NCI-H510A (cell line): Measurements from ENCODE around the gene P2RY13.

Experiments used
- DNase-seq: peaks from one replicate; lab custom pipeline; 2025; lab: John Stamatoyannopoulos, UW

P2RY13 gene

DNA sequence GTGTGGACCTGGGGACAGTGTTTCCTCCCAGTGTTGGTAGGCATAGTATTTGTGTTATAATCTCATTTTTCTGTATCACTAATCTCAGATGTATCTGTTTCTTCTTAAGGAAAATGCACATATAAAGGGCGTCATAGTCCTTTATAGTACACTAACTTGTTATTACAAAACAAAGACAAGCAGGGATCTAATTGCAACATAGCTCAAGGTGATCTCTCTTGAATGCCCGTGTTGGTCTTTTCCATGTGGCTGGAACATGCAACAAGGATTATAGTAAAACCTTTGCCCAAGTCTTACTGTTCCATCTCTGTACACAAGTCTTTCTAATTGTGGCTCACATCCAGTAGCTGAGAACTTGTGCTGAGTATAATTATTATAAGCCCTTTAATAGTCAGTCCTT, 9.2 kb downstream of the P2RY13 start:
- DNase-seq: no peak

- DNase-seq: no peak
Measured at GRCh38 chr3:151319628-151320027, 9.7 kb downstream of the P2RY13 start.

DNA sequence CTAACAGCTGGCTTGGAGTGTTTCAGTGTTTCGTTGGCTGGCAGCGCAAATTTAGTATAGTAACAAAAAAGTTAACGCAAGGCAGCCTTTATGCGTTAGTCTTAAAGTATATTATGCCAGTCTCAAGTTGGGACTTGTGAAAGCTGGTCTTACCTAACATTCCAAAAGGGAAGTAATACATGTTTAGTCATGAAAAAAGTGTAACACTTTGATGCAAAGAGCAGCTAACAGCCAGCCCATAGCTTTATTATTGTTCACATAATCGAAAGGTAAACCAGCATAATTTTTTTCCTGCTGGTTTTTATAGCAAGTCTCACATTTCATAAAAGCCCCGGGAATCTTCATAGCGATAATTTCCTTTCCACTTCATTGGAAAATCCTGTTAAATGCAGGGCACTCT, 10.4 kb downstream of the P2RY13 start:
- DNase-seq: no peak

DNA sequence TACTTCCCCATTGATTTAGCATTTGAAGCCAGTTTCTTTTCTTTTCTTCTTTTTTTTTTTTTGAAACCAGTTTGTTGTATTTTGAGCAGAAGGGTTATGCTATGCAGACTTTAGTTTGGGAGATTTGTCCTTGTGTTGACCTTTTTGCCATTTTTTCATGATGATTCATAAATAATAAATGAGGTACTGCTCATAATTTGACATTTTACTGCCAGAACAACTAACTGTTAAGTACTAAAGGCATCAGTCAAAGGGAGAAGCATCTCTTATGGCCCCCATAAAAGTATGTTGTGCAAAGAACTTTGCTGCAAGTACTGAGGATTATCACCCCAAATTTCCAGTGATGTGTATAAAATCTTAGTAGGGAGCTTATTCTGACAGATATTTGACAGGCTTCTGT, 11.0 kb downstream of the P2RY13 start:
- DNase-seq: no peak

- DNase-seq: no peak
Measured at GRCh38 chr3:151316267-151316991, 12.9 kb downstream of the P2RY13 start, which contains the start of gene GPR87. Gene GPR87, minus strand, starts transcription at chr3:151316820. Its CDS starts 16,720 bp downstream, at chr3:151300100.

DNA sequence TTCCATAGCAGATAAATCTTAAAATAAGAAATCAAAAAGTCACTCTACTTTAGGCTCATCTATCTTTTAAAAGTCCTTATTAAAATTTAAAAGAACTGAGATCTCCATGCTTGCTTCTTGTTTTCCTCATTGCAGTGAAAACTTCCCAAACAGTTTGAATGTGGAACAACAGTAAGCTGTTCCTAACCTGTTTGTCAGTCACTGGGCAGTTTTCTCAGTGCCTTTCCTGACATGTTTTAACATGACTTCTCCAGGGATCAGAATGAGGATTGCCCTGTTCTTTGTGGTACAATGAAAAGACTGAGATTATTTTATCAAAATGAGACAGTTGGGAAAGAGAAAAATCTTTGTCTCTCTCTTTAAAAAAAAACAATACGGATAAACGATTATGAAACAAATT, 13.5 kb downstream of the P2RY13 start:
- DNase-seq: no peak

DNA sequence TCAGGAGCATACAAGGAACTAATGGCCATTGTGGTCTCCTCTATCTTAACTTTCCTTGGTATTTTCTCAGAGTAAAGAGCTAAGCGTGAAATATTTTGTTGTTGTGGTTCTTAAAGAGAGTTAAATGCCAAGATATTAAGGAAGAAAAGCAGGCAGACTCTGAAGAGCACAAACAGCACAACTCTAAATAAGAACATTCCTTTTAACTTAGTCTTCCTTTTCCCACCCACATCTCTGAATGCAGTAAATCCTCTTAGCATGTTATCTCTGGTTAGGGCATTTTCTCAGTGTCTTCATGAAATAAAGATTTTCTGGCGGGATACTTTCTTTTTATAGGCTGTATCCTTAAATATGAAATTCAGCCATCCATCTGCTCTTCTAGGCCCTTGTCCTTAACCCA, 14.2 kb downstream of the P2RY13 start:
- no peak for DNase-seq

DNA sequence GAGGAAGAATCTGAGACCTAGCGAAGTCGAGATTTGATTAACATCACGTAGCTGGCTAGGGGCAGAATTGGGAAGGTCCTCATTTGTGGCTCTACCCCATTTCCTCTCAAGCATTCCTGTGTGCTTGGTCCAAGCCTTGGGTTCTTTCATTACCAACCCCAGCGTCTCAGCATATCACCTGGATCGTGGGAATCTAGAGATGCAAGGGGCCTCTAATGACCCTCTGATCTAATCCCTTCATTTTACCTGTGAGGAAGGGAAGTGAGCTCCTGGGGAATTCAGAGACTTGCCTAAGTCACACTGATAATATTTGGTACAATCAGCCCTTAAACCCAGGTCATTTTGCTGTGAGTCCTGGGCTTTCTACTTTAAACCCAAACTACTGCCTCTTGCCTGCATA, 14.8 kb downstream of the P2RY13 start:
- DNase-seq: no peak

DNA sequence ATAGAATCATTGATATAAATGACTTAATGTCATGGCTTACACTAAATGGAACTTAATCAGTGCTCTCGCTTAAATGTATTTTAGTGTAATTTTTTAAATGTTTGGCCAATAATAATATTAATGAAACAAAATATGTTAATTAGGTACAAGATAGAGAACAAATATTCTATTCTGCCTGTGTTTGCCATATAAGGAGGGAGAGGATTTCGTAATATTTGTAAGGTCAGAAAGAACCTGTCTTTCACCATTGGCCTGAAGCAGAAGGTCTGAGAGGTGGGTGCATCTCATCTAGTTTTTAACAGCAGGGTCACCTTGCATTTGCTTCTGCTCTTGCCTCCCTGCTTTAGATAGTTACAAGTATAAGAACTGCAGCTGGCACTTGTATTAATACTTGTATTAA, 15.2 kb downstream of the P2RY13 start:
- no peak for DNase-seq

- no peak for DNase-seq
Measured at GRCh38 chr3:151312972-151313371, 16.4 kb downstream of the P2RY13 start.

DNA sequence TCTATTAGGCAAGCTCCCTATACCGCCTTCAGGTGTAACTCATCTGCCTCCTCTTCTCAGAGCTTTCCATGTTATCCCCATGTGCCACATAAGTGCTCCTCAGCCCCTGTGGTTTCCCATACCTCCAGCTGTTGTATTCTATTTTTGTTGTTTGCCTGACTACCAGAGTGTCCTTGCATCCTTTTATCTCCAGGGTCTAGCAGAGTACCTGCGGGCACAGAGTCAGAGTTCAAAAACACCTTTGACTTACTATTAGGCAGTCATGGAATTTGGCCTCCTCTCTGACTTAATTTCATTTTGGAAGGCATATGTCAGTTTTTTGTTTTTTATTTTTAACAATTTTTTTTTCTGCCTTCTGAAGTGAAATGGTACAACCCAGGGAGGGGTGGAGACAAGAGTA, 19.8 kb downstream of the P2RY13 start:
- no peak for DNase-seq

- no peak for DNase-seq
Measured at GRCh38 chr3:151307583-151308488, 21.5 kb downstream of the P2RY13 start.

DNA sequence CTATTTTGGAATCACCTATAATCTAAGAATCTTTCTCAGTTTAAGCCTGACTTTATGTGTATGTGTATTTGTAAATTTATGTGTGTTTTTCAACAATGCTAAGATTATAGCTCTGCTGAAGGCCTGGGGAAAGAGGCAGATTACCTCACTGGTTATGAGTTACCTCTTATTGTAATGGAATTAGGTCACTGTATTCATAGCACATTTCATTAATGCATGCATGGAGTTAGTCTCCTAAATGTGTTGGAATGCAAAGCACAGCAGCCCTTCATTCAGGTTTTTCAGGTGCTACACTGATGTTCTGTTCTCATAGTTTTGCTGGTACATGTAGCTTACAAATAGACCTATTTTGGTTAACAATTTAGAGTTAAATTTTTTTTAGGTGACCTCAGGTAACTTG, 22.2 kb downstream of the P2RY13 start:
- DNase-seq: no peak

- no peak for DNase-seq
Measured at GRCh38 chr3:151306168-151306810, 23.1 kb downstream of the P2RY13 start.

DNA sequence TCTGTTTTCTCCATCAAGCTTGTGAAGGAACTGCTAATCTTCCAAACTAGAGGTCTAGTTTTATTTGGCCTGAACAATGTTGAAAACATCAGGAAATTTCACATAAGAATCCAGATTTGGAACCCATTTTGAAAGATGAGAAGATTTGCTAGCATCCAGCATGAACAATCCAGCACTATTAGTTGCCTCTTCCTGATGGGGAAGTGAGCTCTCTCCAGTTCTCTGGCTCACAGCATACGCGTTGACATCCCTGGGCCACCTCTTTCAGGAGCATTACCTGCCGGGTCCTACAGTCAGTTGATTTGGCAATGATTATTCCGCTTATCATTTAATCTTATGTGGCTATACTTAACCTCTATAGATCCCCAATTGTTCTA, 23.6 kb downstream of the P2RY13 start:
- DNase-seq: no peak

DNA sequence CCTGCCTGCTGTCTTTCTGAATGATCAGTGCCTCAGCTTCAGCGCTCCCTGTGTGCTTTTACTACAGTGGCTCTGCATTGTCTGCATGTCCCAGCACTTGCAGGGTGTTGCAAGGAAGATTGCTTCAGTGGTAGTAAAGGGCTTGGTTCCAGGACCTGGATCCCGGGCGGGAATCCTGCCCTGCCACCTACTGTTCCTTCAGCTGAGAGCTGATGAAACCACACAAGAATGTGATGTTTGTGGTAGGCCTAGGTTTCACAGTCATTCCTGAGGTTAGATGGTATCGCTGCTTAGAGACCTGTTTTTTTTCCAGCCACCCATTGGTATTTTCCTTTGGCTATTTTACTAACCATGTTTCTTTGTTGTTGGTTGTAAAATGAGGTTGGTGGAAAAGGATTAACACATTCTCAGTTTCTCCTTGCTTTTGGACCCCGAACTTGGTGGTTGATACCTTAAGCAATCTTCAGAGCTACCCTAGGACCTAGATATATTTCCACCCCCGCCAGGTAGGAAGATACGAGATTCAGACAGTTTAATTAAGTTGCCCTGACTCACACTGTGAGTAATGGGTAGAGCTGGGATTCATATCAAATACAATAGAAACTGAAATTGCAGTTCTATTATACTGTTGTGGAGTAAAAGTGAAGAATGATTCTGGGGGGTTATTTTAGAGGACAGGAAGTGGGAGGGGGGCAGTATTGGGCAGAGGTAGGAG, 24.1 kb downstream of the P2RY13 start:
- DNase-seq: no peak

- DNase-seq: no peak
Measured at GRCh38 chr3:151303751-151304150, 25.6 kb downstream of the P2RY13 start.

- DNase-seq: no peak
Measured at GRCh38 chr3:151301787-151302186, 27.6 kb downstream of the P2RY13 start.

GRCh38 chr3:151300539-151300938, 28.8 kb downstream of the P2RY13 start:
- no peak for DNase-seq

DNA sequence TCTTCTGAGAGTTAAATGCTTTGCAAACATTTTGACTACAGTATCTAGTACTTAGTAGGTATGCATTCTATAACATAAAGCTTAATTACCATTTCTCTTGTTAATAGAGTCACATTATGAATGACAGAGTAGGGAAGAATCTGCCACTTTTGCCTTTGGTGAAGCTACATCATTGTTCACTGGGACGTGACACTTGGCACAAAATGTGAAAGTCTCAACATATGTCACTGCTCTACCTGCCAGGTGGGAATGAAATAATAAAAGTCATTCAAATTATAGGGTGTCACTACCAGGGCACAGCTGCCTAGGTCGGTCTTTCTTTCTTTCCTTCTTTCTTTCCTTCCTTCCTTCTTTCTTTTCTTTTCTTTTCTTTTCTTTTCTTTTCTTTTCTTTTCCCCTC, 30.3 kb downstream of the P2RY13 start:
- DNase-seq: no peak

GRCh38 chr3:151297429-151297828, 31.9 kb downstream of the P2RY13 start:
- DNase-seq: no peak

DNA sequence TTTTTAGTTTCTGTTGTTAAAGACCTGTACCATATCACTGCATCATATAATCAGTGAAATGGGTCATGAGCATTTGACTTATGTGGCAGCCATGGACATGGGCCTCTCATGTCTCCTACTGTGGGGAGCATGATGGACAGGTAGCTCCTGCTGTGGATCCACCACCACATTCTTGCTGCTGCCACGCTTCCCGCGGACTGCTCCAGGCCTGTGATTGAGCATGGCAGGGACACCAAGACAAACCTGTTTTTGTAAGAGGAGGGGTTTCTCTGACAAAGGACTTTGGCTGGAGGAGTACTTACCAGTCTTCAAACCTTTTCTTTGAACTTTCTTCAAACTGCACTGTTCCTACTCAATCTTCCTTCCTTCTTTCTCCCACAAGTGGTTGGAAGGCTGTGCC, 33.1 kb downstream of the P2RY13 start:
- DNase-seq: no peak
